Caco-2 (cell line): ENCODE data around the gene AMPD2. TPM values are rescaled to one million over a fixed set of nuclear protein-coding genes. Genes with fewer than 3 reads are reported as not detected.
A peak's percentile ranks its signal among the peaks of the same experiment; 100 is the strongest.

Experiments used
- BruUV-seq: library from RNA; stranded (reverse); fragments of 400-500 nt; replicated peaks from 2 replicates; lab custom pipeline; 2021; lab: Mats Ljungman, UMichigan
- CTCF ChIA-PET: fragments of 300-600 bp; sonication (Branson Sonifier 250); formaldehyde crosslinking; loops from one replicate; lab custom pipeline; 2022; ENCODE audit warnings: antibody characterized with exemption; lab: Charles Lee
- POLR2A ChIA-PET: fragments of 300-600 bp; sonication (Branson Sonifier 250); formaldehyde crosslinking; loops from one replicate; lab custom pipeline; 2022; ENCODE audit warnings: antibody characterized with exemption; lab: Charles Lee
- DNase-seq, 2 experiments: peaks; one replicate each; pipeline versions ENCODE4 v3.0.0 to v3.0.0-alpha.2; 2020 to 2022
- H3K27me3 ChIP-seq: replicated peaks from 2 replicates; pipeline ENCODE4 v1.6.0; 2011; ENCODE audit warnings: low read length; ENCODE audit not compliant: control insufficient read depth, insufficient read depth
- H3K36me3 ChIP-seq: 2 replicates; pipeline ENCODE4 v1.5.1; 2011; ENCODE audit warnings: low read length; ENCODE audit not compliant: control insufficient read depth, insufficient read depth
- H3K4me1 ChIP-seq: fragments of 250-450 bp; sonication (Bioruptor Pico); 2 replicates; pipeline ENCODE4 v1.5.1; 2020; ENCODE audit warnings: mild to moderate bottlenecking
- H3K4me3 ChIP-seq: 2 replicates; pipeline ENCODE4 v1.5.1; 2011; ENCODE audit warnings: low read depth, mild to moderate bottlenecking, control low read depth, low read length
- H3K9me3 ChIP-seq: fragments of 250-450 bp; sonication (Bioruptor Pico); 2 replicates; pipeline ENCODE4 v1.5.1; 2020; ENCODE audit warnings: mild to moderate bottlenecking, moderate library complexity
- H3K27ac Mint-ChIP-seq: one replicate; pipeline ENCODE4 v1.8.0; 2022; ENCODE audit warnings: mixed read lengths; ENCODE audit not compliant: unreplicated experiment
- H3K27me3 Mint-ChIP-seq: one replicate; pipeline ENCODE4 v1.8.0; 2022; ENCODE audit warnings: mixed read lengths; ENCODE audit not compliant: insufficient read depth, unreplicated experiment
- H3K36me3 Mint-ChIP-seq: one replicate; pipeline ENCODE4 v1.8.0; 2022; ENCODE audit warnings: mild to moderate bottlenecking, mixed read lengths; ENCODE audit not compliant: insufficient read depth, unreplicated experiment
- H3K4me1 Mint-ChIP-seq: one replicate; pipeline ENCODE4 v1.8.0; 2022; ENCODE audit warnings: low read depth, mixed read lengths; ENCODE audit not compliant: unreplicated experiment
- H3K4me3 Mint-ChIP-seq: one replicate; pipeline ENCODE4 v1.8.0; 2022; ENCODE audit warnings: mild to moderate bottlenecking, moderate library complexity, mixed read lengths; ENCODE audit not compliant: unreplicated experiment
- H3K9me3 Mint-ChIP-seq: one replicate; pipeline ENCODE4 v1.8.0; 2022; ENCODE audit warnings: mixed read lengths; ENCODE audit not compliant: unreplicated experiment
- intact Hi-C: fragments of 100-400 bp; cut with micrococcal nuclease; formaldehyde crosslinking; loops from one replicate; pipeline ENCODE4 v1.10.0; 2022; ENCODE audit not compliant: unreplicated experiment
- total RNA-seq: library from RNA; stranded (reverse); gene quantifications from 2 replicates; pipeline ENCODE4 v1.2.3, GENCODE V29; 2022
- TF ChIP-seq, protein P1 (sequence below), 2 experiments: fragments of 200-600 bp in 1 of 2; IDR thresholded peaks; 1 replicate in 1 of 2; 2 replicates in 1 of 2; pipeline versions ENCODE4 v1.5.1 to v1.8.0; 2011 to 2022; ENCODE audit warnings: antibody characterized with exemption in 1 of 2, control low read depth in 1 of 2, inconsistent platforms in 1 of 2, low read depth in 1 of 2, low read length in 1 of 2, mild to moderate bottlenecking in 1 of 2, moderate library complexity in 1 of 2; ENCODE audit not compliant: insufficient read depth in 1 of 2, severe bottlenecking in 1 of 2, unreplicated experiment in 1 of 2

Gene AMPD2
- total RNA-seq, 1 experiment from 2014 or later: 40.3 TPM

GRCh38 chr1:109629372-109630030 is 9.9 kb downstream of the AMPD2 start:
- Histone ChIP-seq H3K4me1 (no peaks in the 10 kb centered on the region), H3K4me3 (no peak overlapping the region), H3K36me3 (no peaks in the 10 kb centered on the region), H3K9me3 (no peaks in the 10 kb centered on the region), H3K27me3 (no peaks in the 10 kb centered on the region)
- Mint-ChIP-seq H3K36me3 (peaks cover 4% of the 10 kb centered on the region), H3K27me3 (no peaks in the 10 kb centered on the region), H3K4me3 (no peak overlapping the region), H3K4me1 (no peaks in the 10 kb centered on the region), H3K9me3 (no peaks in the 10 kb centered on the region), H3K27ac (no peak overlapping the region)
- ChIA-PET CTCF (interaction anchor here (1.3 to 3.3 kb wide), 3 partner anchors 9 to 83 kb away, joined by 3 to 36 read pairs (median 14); partner anchors contain the start of gene GNAI3), POLR2A (no interaction called here)
- BruUV-seq: no TSS peak
- intact Hi-C loops: no loop called here
- no peak for DNase-seq
- TF ChIP-seq, protein P1, sequence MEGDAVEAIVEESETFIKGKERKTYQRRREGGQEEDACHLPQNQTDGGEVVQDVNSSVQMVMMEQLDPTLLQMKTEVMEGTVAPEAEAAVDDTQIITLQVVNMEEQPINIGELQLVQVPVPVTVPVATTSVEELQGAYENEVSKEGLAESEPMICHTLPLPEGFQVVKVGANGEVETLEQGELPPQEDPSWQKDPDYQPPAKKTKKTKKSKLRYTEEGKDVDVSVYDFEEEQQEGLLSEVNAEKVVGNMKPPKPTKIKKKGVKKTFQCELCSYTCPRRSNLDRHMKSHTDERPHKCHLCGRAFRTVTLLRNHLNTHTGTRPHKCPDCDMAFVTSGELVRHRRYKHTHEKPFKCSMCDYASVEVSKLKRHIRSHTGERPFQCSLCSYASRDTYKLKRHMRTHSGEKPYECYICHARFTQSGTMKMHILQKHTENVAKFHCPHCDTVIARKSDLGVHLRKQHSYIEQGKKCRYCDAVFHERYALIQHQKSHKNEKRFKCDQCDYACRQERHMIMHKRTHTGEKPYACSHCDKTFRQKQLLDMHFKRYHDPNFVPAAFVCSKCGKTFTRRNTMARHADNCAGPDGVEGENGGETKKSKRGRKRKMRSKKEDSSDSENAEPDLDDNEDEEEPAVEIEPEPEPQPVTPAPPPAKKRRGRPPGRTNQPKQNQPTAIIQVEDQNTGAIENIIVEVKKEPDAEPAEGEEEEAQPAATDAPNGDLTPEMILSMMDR (IDR thresholded peaks at IDR 0.05; ENCODE audit: insufficient read depth in 1 of 2, low read depth in 1 of 2, low read length in 1 of 2, severe bottlenecking in 1 of 2, unreplicated experiment in 1 of 2): no peak

DNA sequence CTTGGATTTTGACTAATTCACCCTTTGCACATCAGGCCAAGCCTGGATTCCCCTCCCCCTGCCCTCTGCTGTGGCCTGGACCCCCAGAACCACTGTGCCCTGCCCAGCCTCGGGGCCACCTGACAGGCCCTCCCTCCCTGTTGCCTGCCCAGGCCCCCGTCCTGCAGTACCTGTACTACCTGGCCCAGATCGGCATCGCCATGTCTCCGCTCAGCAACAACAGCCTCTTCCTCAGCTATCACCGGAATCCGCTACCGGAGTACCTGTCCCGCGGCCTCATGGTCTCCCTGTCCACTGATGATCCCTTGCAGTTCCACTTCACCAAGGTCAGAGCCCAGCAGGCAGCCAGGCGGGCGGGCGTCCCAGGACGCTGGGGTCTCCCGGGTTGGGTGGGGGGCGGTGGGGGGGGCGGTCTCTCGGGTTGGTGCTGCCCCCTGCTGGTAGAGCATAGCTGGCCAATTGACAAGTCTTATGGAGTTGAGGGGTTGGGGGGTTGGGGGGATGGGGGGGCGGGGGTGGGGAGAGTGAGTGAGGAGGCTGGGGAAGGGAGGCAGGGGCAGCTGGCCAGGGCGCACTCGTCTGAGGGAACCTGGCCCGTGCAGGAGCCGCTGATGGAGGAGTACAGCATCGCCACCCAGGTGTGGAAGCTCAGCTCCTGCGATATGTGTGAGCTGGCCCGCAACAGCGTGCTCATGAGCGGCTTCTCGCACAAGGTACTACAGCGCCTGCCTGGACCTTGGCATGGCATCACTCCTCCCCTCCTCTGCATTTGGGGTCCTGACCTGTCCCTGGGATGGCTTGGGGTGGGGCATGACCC is 10.7 kb downstream of the AMPD2 start:
- no peaks in the 10 kb centered on the region for H3K9me3 ChIP-seq
- no peak overlapping the region for H3K27ac Mint-ChIP-seq
- POLR2A ChIA-PET: no interaction called here
- H3K9me3 Mint-ChIP-seq: no peaks in the 10 kb centered on the region
- H3K4me1 ChIP-seq: no peaks in the 10 kb centered on the region
- no peaks in the 10 kb centered on the region for H3K27me3 ChIP-seq
- intact Hi-C loops: no loop called here
- no peak overlapping the region for H3K4me3 ChIP-seq
- H3K4me3 Mint-ChIP-seq: no peak overlapping the region
- no peaks in the 10 kb centered on the region for H3K4me1 Mint-ChIP-seq
- no TSS peak for BruUV-seq
- CTCF ChIA-PET: interaction anchor here (0.5 to 3.3 kb wide), 6 partner anchors 10 to 231 kb away, joined by 3 to 36 read pairs (median 10); partner anchors contain the start of gene GNAI3
- H3K36me3 ChIP-seq: no peaks in the 10 kb centered on the region
- H3K36me3 Mint-ChIP-seq: peaks cover 4% of the 10 kb centered on the region
- H3K27me3 Mint-ChIP-seq: no peaks in the 10 kb centered on the region
- peak in 1 of 2 experiments; percentile 30 for DNase-seq
- TF ChIP-seq, protein P1 (IDR thresholded peaks at IDR 0.05; ENCODE audit: insufficient read depth in 1 of 2, low read depth in 1 of 2, low read length in 1 of 2, severe bottlenecking in 1 of 2, unreplicated experiment in 1 of 2): peak in 1 of 2 experiments; percentile 33

GRCh38 chr1:109630898-109631512 is 11.4 kb downstream of the AMPD2 start:
- ChIA-PET POLR2A (no interaction called here), CTCF (interaction anchor here (0.5 to 3.3 kb wide), 5 partner anchors 9 to 232 kb away, joined by 3 to 36 read pairs (median 13); partner anchors contain the start of gene GNAI3)
- no peaks in the 10 kb centered on the region for H3K27me3 ChIP-seq
- H3K4me3 ChIP-seq: no peak overlapping the region
- H3K36me3 ChIP-seq: no peaks in the 10 kb centered on the region
- H3K4me1 ChIP-seq: peaks cover 3% of the 10 kb centered on the region
- intact Hi-C loops: no loop called here
- TF ChIP-seq, protein P1 (IDR thresholded peaks at IDR 0.05; ENCODE audit: insufficient read depth in 1 of 2, low read depth in 1 of 2, low read length in 1 of 2, severe bottlenecking in 1 of 2, unreplicated experiment in 1 of 2): no peak
- no peak overlapping the region for H3K4me3 Mint-ChIP-seq
- peaks cover under 1% of the 10 kb centered on the region for H3K4me1 Mint-ChIP-seq
- H3K9me3 Mint-ChIP-seq: no peaks in the 10 kb centered on the region
- peaks cover 4% of the 10 kb centered on the region for H3K36me3 Mint-ChIP-seq
- no peak for DNase-seq
- no TSS peak for BruUV-seq
- H3K27me3 Mint-ChIP-seq: no peaks in the 10 kb centered on the region
- H3K27ac Mint-ChIP-seq: no peak overlapping the region
- no peaks in the 10 kb centered on the region for H3K9me3 ChIP-seq
